Pancreas (tissue), 10 donors: ENCODE data around the gene HERC3. TPM values are rescaled to one million over a fixed set of nuclear protein-coding genes. Genes with fewer than 3 reads are reported as not detected.

Source experiments
- ATAC-seq, 4 donors: fragments of 200-7000 bp; cut with Tn5 transposase; one replicate each; pipeline versions ENCODE4 v1.8.0 to v1.9.1; 2020; ENCODE audit warnings: mild to moderate bottlenecking in 4 of 4, moderate library complexity in 4 of 4
- DNase-seq, 6 donors: peaks; one replicate each; pipeline ENCODE4 v3.0.0-alpha.2; 2020
- FAIRE-seq: peaks from 2 replicates; lab custom pipeline; 2012; peaks lifted over from hg19 to GRCh38; lab: Jason Lieb, UNC
- H3K27ac ChIP-seq, 4 donors: fragments of 200-600 bp; sonication (generic); 1 replicate in 3 of 4; 2 replicates in 1 of 4; pipeline versions ENCODE4 v1.5.0 to v1.8.0; 2020
- H3K27me3 ChIP-seq, 4 donors: fragments of 200-600 bp; one replicate each; pipeline ENCODE4 v1.8.0; 2021
- H3K36me3 ChIP-seq, 3 donors: fragments of 200-600 bp; sonication (generic) in 1 of 3; one replicate each; pipeline versions ENCODE4 v1.5.0 to v1.8.0; 2020 to 2021
- H3K4me1 ChIP-seq, 3 donors: fragments of 200-600 bp; one replicate each; pipeline ENCODE4 v1.8.0; 2021
- H3K4me3 ChIP-seq, 4 donors: fragments of 200-600 bp; sonication (generic) in 2 of 4; one replicate each; pipeline versions ENCODE4 v1.5.0 to v1.8.0; 2020 to 2021
- H3K9me3 ChIP-seq, 4 donors: fragments of 200-600 bp; one replicate each; pipeline ENCODE4 v1.8.0; 2021
- CTCF ChIP-seq, 4 donors: fragments of 200-600 bp; sonication (generic) in 3 of 4; IDR thresholded peaks; one replicate each; pipeline versions ENCODE4 v1.5.0 to v1.8.0; 2021; ENCODE audit warnings: antibody characterized with exemption in 4 of 4
- WGBS, 2 donors: extraction: QIAGEN DNeasy Blood & Tissue Kit; methylation state at CpG; one replicate each; pipeline ENCODE4 v1.1.7; 2013; 5-methylcytosine and 5-hydroxymethylcytosine counted together
- intact Hi-C, 3 donors: fragments of 100-400 bp; cut with DNase I; formaldehyde crosslinking; loops; one replicate each; pipeline versions ENCODE4 v1.11.1 to v1.14.2; 2022
- polyA plus RNA-seq, 2 donors: library from polyadenylated mRNA; stranded (reverse); fragments of 200-250 nt; gene quantifications; one replicate each; pipeline ENCODE4 v1.2.3, GENCODE V29; 2013
- total RNA-seq, 6 donors: library from RNA; stranded (reverse); fragmentation: NEBNext Ultra II Directional in 4 of 6; extraction: Animal tissue kit (Norgen Biotek cat#: 25700) in 4 of 6; gene quantifications; one replicate each; pipeline versions ENCODE4 v1.2.1 to v1.2.4, GENCODE V29; 2021 to 2023
- donor health status: healthy with polysubstance abuse.
- donor health status: DM: no; HTN: no; CAD: no; lungs with moderate emphysema.
- donor health status: DM: no; HTN: no; CAD: no.
- donor health status: control.
- donor health status: control.
- donor health status: Bipolar disorder and iron deficiency.
- donor health status: DM: yes; HTN: yes; CAD: no.
- donor health status: DM: no; HTN: no; CAD: no.
- donor health status: DM: no; HTN: no; CAD: no.
- donor health status: DM: yes; HTN: yes; CAD: no.

The HERC3 gene
- total and polyA plus RNA-seq, 8 donors = 2.7 to 18.0 (median 8.0) TPM

GRCh38 chr4:88592600-88593448 lies 544 bp downstream of the HERC3 start:
- 0 to 1% methylated on average over 75 to 89 of the region's 89 CpGs for WGBS, 2 donors
- Histone ChIP-seq H3K27me3 (no peaks in the 10 kb centered on the region), H3K4me1 (peaks cover 0 to 5% (median 4%) of the 10 kb centered on the region in 3 donors), H3K4me3 (peak overlapping the region; percentile 85 to 99 (median 93)), H3K27ac (peak overlapping the region; percentile 85 to 93 (median 91)), H3K36me3 (no peaks in the 10 kb centered on the region), H3K9me3 (no peaks in the 10 kb centered on the region)
- no peak for TF ChIP-seq CTCF (IDR thresholded peaks at IDR 0.05)
- ATAC-seq (peak; percentile 90 to 96 (median 92)), FAIRE-seq (no peak), DNase-seq (peak; percentile 76 to 91 (median 84))
- intact Hi-C loops = no loop called here

- no peaks in the 10 kb centered on the region for H3K36me3 ChIP-seq
- ATAC-seq = no peak
- no peak for TF ChIP-seq CTCF (IDR thresholded peaks at IDR 0.05)
- WGBS, 2 donors = 35 to 41% methylated on average over 3 of the region's 3 CpGs
- H3K27me3 ChIP-seq = no peaks in the 10 kb centered on the region
- no peak for DNase-seq
- intact Hi-C loops = no loop called here
- H3K27ac ChIP-seq = no peak overlapping the region
- FAIRE-seq = no peak
- H3K9me3 ChIP-seq = no peaks in the 10 kb centered on the region
- H3K4me3 ChIP-seq = no peak overlapping the region
- H3K4me1 ChIP-seq = peaks cover 0 to 13% (median 4%) of the 10 kb centered on the region in 3 donors
Measured at GRCh38 chr4:88597970-88598660, 5.8 kb downstream of the HERC3 start.

DNA sequence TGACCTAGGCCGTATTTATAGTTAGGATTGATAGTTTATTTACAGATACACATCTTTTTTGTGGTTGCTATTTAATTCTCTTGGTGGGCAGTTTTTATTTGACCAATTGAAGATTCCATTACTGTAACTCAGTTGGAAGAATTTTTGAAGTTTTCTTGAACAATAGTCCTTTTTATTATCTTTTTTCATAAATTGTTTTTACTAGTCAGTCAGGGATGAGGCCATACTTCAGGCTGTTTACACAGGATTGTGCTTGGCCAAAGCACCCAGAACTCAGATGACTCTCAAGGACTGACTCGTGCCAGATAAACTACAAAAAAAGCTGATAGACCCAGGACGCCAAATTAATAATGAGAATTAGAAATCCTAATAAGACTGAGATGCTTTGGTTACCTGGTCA lies 7.0 kb downstream of the HERC3 start:
- no peak overlapping the region for H3K27ac ChIP-seq
- DNase-seq (no peak), FAIRE-seq (no peak), ATAC-seq (peak; percentile 64 to 78 (median 77))
- no peaks in the 10 kb centered on the region for H3K36me3 ChIP-seq
- TF ChIP-seq CTCF (IDR thresholded peaks at IDR 0.05) = no peak
- H3K4me3 ChIP-seq = no peak overlapping the region
- H3K4me1 ChIP-seq = peaks cover 0 to 13% (median 0%) of the 10 kb centered on the region in 3 donors
- no peaks in the 10 kb centered on the region for H3K27me3 ChIP-seq
- no peaks in the 10 kb centered on the region for H3K9me3 ChIP-seq
- intact Hi-C loops = no loop called here
- 41 to 45% methylated on average over 3 of the region's 3 CpGs for WGBS, 2 donors

DNA sequence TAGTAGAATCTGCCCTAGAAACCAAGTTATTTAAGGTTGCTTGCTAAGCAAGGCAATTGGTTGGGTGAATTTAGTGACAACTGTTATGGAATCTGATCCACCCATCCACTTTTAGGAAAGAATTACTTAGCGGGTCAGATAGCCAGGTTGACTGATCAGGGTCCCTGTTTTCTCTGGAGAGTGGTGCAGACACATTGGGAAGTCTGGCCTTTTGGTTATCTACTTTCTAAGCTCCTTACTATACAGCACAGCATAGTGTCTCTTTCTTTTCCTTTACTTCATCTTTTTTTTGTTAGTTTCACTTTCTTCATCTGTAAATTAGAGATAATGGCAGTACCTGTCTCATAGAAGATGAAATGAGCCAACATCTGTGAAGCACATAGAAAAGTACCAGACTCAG lies 7.4 kb downstream of the HERC3 start:
- no peaks in the 10 kb centered on the region for H3K9me3 ChIP-seq
- intact Hi-C loops = no loop called here
- ATAC-seq (peak in 3 of 4 donors; percentile 19 to 38 (median 32)), DNase-seq (no peak), FAIRE-seq (no peak)
- WGBS, 2 donors = 69 to 83% methylated on average over 1 of the region's 1 CpG
- TF ChIP-seq CTCF (IDR thresholded peaks at IDR 0.05) = no peak
- H3K4me3 ChIP-seq = no peak overlapping the region
- no peaks in the 10 kb centered on the region for H3K36me3 ChIP-seq
- H3K27ac ChIP-seq = no peak overlapping the region
- H3K27me3 ChIP-seq = no peaks in the 10 kb centered on the region
- H3K4me1 ChIP-seq = peaks cover 0 to 13% (median 0%) of the 10 kb centered on the region in 3 donors
